Liver (tissue), 9 donors: ENCODE measurements around the gene TCF19. TPM values are rescaled to one million over a fixed set of nuclear protein-coding genes. Genes with fewer than 3 reads are reported as not detected.

Source experiments
- DNase-seq: peaks from one replicate; pipeline ENCODE4 v3.0.0-alpha.2; 2017; ENCODE audit warnings: low spot score
- H3K27ac ChIP-seq, 2 donors: one replicate each; pipeline ENCODE4 v1.7.0; 2013; ENCODE audit warnings: inconsistent platforms in 2 of 2, low read length in 2 of 2, control low read depth in 1 of 2, low read depth in 1 of 2, mild to moderate bottlenecking in 1 of 2
- H3K27me3 ChIP-seq, 4 donors: one replicate each; pipeline versions ENCODE4 v1.6.1 to v1.7.0; 2013; ENCODE audit warnings: low read length in 3 of 4, inconsistent platforms in 1 of 4, mild to moderate bottlenecking in 1 of 4, moderate library complexity in 1 of 4; ENCODE audit not compliant: control insufficient read depth in 4 of 4, insufficient read depth in 4 of 4
- H3K36me3 ChIP-seq, 4 donors: one replicate each; pipeline versions ENCODE4 v1.6.1 to v1.7.0; 2013; ENCODE audit warnings: low read length in 3 of 4, mild to moderate bottlenecking in 3 of 4, low read depth in 1 of 4, moderate library complexity in 1 of 4; ENCODE audit not compliant: control insufficient read depth in 4 of 4, insufficient read depth in 3 of 4
- H3K4me1 ChIP-seq, 4 donors: one replicate each; pipeline versions ENCODE4 v1.6.1 to v1.7.0; 2013; ENCODE audit warnings: low read length in 3 of 4, mild to moderate bottlenecking in 3 of 4, moderate library complexity in 1 of 4; ENCODE audit not compliant: control insufficient read depth in 4 of 4, insufficient read depth in 4 of 4
- H3K4me3 ChIP-seq, 3 donors: one replicate each; pipeline versions ENCODE4 v1.6.1 to v1.7.0; 2013; ENCODE audit warnings: low read length in 3 of 3, control low read depth in 1 of 3, low read depth in 1 of 3, mild to moderate bottlenecking in 1 of 3
- H3K9ac ChIP-seq, 2 donors: one replicate each; pipeline ENCODE4 v1.7.0; 2013; ENCODE audit warnings: low read length in 2 of 2, mild to moderate bottlenecking in 2 of 2, moderate library complexity in 2 of 2, control low read depth in 1 of 2, low read depth in 1 of 2
- H3K9me3 ChIP-seq, 4 donors: one replicate each; pipeline versions ENCODE4 v1.6.1 to v1.7.0; 2013; ENCODE audit warnings: low read length in 3 of 4; ENCODE audit not compliant: control insufficient read depth in 4 of 4
- ATF3 ChIP-seq: IDR thresholded peaks from 2 replicates; pipeline ENCODE4 v1.6.1; 2016; ENCODE audit warnings: antibody characterized with exemption
- CTCF ChIP-seq: fragments of 150-350 bp; IDR thresholded peaks from 2 replicates; pipeline ENCODE4 v1.5.1; 2017; ENCODE audit warnings: improper control_type of control experiment, low read depth, low read length; ENCODE audit not compliant: missing input control
- EGR1 ChIP-seq, 2 donors: IDR thresholded peaks; 2 replicates each; pipeline ENCODE4 v1.6.1; 2016 to 2018; ENCODE audit warnings: antibody characterized with exemption in 2 of 2, low read depth in 2 of 2
- FOXA1 ChIP-seq: IDR thresholded peaks from 2 replicates; pipeline ENCODE4 v1.6.1; 2016; ENCODE audit warnings: antibody characterized with exemption
- FOXA2 ChIP-seq: IDR thresholded peaks from 2 replicates; pipeline ENCODE4 v1.6.1; 2016; ENCODE audit warnings: antibody characterized with exemption
- GABPA ChIP-seq, 2 donors: IDR thresholded peaks in 1 of 2; conservative IDR thresholded peaks in 1 of 2; 2 replicates each; pipeline ENCODE4 v1.6.1; 2016; ENCODE audit warnings: antibody characterized with exemption in 2 of 2, mild to moderate bottlenecking in 1 of 2, moderate library complexity in 1 of 2
- HNF4A ChIP-seq, 2 donors: conservative IDR thresholded peaks; 2 replicates each; pipeline ENCODE4 v1.6.1; 2016; ENCODE audit warnings: antibody characterized with exemption in 2 of 2, mild to moderate bottlenecking in 2 of 2
- HNF4G ChIP-seq: IDR thresholded peaks from 2 replicates; pipeline ENCODE4 v1.6.1; 2016; ENCODE audit warnings: antibody characterized with exemption
- JUND ChIP-seq, 2 donors: IDR thresholded peaks; 2 replicates each; pipeline ENCODE4 v1.6.1; 2016; ENCODE audit warnings: antibody characterized with exemption in 2 of 2
- RAD21 ChIP-seq, 2 donors: IDR thresholded peaks; 2 replicates each; pipeline ENCODE4 v1.6.1; 2016; ENCODE audit warnings: antibody characterized with exemption in 2 of 2, mild to moderate bottlenecking in 2 of 2
- SP1 ChIP-seq: IDR thresholded peaks from 2 replicates; pipeline ENCODE4 v1.6.1; 2018; ENCODE audit warnings: antibody characterized with exemption, mild to moderate bottlenecking
- TAF1 ChIP-seq: conservative IDR thresholded peaks from 2 replicates; pipeline ENCODE4 v1.6.1; 2016; ENCODE audit warnings: antibody characterized with exemption, mild to moderate bottlenecking
- YY1 ChIP-seq: IDR thresholded peaks from 2 replicates; pipeline ENCODE4 v1.6.1; 2016; ENCODE audit warnings: antibody characterized with exemption, mild to moderate bottlenecking
- ZBTB33 ChIP-seq: IDR thresholded peaks from 2 replicates; pipeline ENCODE4 v1.6.1; 2016; ENCODE audit warnings: antibody characterized with exemption
- WGBS: extraction: QIAGEN DNeasy Blood & Tissue Kit; methylation state at CpG from one replicate; pipeline ENCODE4 v1.1.7; 2013; 5-methylcytosine and 5-hydroxymethylcytosine counted together
- polyA plus RNA-seq, 2 donors: library from polyadenylated mRNA; stranded (reverse) in 1 of 2; unstranded in 1 of 2; fragments of 200-250 nt in 1 of 2; fragments of >200 nt in 1 of 2; fragmentation: Nextera tagmentation in 1 of 2; extraction: Ambion mirVana in 1 of 2; gene quantifications; one replicate each; pipeline versions ENCODE4 v1.2.1 to v1.2.3, GENCODE V29; 2013 to 2015
- total RNA-seq, 2 donors: library from RNA; depleted of rRNA; stranded (reverse); fragments of >200 nt; gene quantifications; one replicate each; pipeline ENCODE4 v1.2.3, GENCODE V29; 2014
- TF ChIP-seq, protein P1 (sequence below): IDR thresholded peaks from 2 replicates; pipeline ENCODE4 v1.6.1; 2016; ENCODE audit warnings: antibody characterized with exemption
- TF ChIP-seq, protein P2 (sequence below): IDR thresholded peaks from 2 replicates; pipeline ENCODE4 v1.6.1; 2016; ENCODE audit warnings: antibody characterized with exemption, mild to moderate bottlenecking
- donor health status: healthy.
- donor health status: healthy.
- donor health status: healthy.
- donor health status: healthy.
- donor health status: healthy.

TCF19 gene
- total and polyA plus RNA-seq, 4 donors: 0.63 to 16.8 (median 2.0) TPM

DNA sequence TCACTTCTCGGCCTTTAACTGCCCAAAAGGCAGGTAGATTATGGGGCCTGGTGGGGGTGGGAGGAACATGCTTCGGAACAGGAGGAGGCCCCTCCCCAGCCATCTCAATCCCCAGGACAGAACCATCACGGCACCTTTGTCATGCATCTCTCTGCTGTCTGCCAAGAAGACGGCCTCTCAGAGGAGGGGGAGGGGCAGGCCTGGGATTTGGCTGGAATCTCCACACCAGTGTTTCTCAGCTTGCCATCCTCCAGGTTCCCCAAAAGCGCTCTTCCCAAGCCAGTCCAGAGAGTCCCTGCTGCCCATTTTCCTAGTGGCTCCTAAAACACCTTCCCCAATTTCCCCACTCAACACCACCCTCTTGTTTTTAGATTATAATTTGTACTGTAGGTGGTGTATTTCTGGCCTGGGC is 14.6 kb downstream of the TCF19 start:
- TF ChIP-seq, protein P1, sequence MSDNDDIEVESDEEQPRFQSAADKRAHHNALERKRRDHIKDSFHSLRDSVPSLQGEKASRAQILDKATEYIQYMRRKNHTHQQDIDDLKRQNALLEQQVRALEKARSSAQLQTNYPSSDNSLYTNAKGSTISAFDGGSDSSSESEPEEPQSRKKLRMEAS: no peak
- TF ChIP-seq HNF4G (no peak), TAF1 (no peak), YY1 (no peak), FOXA2 (no peak), FOXA1 (no peak), ATF3 (no peak), SP1 (no peak), ZBTB33 (no peak), GABPA (IDR thresholded peaks at IDR 0.05 in 1 of 2, conservative IDR thresholded peaks at IDR 0.05 in 1 of 2) (no peak), CTCF (no peak), RAD21 (IDR thresholded peaks at IDR 0.05) (no peak), EGR1 (IDR thresholded peaks at IDR 0.05; ENCODE audit: low read depth in 2 of 2) (no peak), JUND (IDR thresholded peaks at IDR 0.05) (no peak)
- TF ChIP-seq, protein P2, sequence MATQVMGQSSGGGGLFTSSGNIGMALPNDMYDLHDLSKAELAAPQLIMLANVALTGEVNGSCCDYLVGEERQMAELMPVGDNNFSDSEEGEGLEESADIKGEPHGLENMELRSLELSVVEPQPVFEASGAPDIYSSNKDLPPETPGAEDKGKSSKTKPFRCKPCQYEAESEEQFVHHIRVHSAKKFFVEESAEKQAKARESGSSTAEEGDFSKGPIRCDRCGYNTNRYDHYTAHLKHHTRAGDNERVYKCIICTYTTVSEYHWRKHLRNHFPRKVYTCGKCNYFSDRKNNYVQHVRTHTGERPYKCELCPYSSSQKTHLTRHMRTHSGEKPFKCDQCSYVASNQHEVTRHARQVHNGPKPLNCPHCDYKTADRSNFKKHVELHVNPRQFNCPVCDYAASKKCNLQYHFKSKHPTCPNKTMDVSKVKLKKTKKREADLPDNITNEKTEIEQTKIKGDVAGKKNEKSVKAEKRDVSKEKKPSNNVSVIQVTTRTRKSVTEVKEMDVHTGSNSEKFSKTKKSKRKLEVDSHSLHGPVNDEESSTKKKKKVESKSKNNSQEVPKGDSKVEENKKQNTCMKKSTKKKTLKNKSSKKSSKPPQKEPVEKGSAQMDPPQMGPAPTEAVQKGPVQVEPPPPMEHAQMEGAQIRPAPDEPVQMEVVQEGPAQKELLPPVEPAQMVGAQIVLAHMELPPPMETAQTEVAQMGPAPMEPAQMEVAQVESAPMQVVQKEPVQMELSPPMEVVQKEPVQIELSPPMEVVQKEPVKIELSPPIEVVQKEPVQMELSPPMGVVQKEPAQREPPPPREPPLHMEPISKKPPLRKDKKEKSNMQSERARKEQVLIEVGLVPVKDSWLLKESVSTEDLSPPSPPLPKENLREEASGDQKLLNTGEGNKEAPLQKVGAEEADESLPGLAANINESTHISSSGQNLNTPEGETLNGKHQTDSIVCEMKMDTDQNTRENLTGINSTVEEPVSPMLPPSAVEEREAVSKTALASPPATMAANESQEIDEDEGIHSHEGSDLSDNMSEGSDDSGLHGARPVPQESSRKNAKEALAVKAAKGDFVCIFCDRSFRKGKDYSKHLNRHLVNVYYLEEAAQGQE: no peak
- H3K27ac ChIP-seq: no peak overlapping the region
- no peak for DNase-seq
- no peaks in the 10 kb centered on the region for H3K36me3 ChIP-seq
- no peaks in the 10 kb centered on the region for H3K9me3 ChIP-seq
- 83% methylated on average over 5 of the region's 5 CpGs for WGBS
- H3K27me3 ChIP-seq: no peaks in the 10 kb centered on the region
- no peaks in the 10 kb centered on the region for H3K4me1 ChIP-seq
- H3K4me3 ChIP-seq: no peak overlapping the region
- H3K9ac ChIP-seq: no peak overlapping the region

GRCh38 chr6:31173406-31173805 is 15.0 kb downstream of the TCF19 start:
- Histone ChIP-seq H3K9me3 (no peaks in the 10 kb centered on the region), H3K27me3 (no peaks in the 10 kb centered on the region), H3K36me3 (no peaks in the 10 kb centered on the region), H3K9ac (no peak overlapping the region), H3K4me3 (no peak overlapping the region), H3K4me1 (no peaks in the 10 kb centered on the region), H3K27ac (no peak overlapping the region)
- WGBS: 89% methylated on average over 3 of the region's 3 CpGs
- DNase-seq: no peak
- TF ChIP-seq HNF4A (conservative IDR thresholded peaks at IDR 0.05) (no peak), TAF1 (no peak), EGR1 (IDR thresholded peaks at IDR 0.05; ENCODE audit: low read depth in 2 of 2) (no peak), ATF3 (no peak), HNF4G (no peak), YY1 (no peak), ZBTB33 (no peak)
- TF ChIP-seq, protein P2: no peak
